MM.1S (cell line): ENCODE measurements around the gene ADAM15.

Experiments used
- CTCF ChIP-seq: fragments of 300-600 bp; sonication (generic); IDR thresholded peaks from 2 replicates; pipeline ENCODE4 v1.5.1; 2016; ENCODE audit warnings: antibody characterized with exemption, low read length, mixed read lengths
- EZH2 ChIP-seq: fragments of 300-600 bp; sonication (generic); optimal IDR thresholded peaks from 2 replicates; pipeline ENCODE3; 2017; ENCODE audit warnings: low read depth, mild to moderate bottlenecking, antibody characterized with exemption, low read length, mixed read lengths
- EZH2phosphoT487 ChIP-seq: fragments of 300-600 bp; sonication (generic); IDR thresholded peaks from 2 replicates; pipeline ENCODE4 v1.6.1; 2018; ENCODE audit warnings: antibody characterized with exemption, low read length

- TF ChIP-seq CTCF = no peak
- TF ChIP-seq EZH2 = no peak
- no peak for TF ChIP-seq EZH2phosphoT487
Observed at GRCh38 chr1:155057104-155057503, 6.0 kb downstream of the ADAM15 start.
